ENCODE results near the gene HDLBP.
A peak's percentile ranks its signal among the peaks of the same experiment; 100 is the strongest.
"Not testable (repeated sequence)": the region's sequence is repeated elsewhere in the genome, so short reads cannot be mapped to it uniquely, and the experiment has no call there.

The HDLBP gene

DNA sequence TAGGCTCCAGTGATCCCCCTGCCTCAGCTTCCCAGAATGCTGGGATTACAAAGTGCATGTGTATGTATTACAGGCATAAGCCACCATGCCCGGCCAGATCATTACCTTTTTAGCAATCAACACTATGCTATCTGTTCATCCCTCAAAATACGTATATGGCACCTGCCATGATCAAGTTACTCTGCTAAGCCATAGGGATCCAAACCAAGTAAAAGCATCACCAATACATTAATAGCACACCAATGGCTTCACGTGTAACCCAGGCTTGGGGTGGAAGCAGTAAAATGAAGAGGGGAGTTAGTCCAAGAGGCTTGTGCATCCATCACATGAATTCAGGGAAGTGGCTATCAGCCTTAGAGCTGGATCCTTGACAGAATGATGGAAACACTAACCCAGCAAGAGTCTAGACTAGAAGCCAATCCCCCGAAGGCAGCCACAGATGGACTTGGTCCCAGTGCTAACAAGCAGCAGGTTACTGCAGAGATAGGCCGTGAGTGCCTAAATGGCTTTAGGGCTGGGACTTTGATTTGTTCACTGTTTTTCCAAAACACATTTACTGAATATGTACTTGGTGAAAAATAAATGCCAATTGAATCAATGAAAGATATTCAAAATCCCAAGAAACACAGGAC, 11.3 kb downstream of the HDLBP start:
- DNase-seq: no peak

DNA sequence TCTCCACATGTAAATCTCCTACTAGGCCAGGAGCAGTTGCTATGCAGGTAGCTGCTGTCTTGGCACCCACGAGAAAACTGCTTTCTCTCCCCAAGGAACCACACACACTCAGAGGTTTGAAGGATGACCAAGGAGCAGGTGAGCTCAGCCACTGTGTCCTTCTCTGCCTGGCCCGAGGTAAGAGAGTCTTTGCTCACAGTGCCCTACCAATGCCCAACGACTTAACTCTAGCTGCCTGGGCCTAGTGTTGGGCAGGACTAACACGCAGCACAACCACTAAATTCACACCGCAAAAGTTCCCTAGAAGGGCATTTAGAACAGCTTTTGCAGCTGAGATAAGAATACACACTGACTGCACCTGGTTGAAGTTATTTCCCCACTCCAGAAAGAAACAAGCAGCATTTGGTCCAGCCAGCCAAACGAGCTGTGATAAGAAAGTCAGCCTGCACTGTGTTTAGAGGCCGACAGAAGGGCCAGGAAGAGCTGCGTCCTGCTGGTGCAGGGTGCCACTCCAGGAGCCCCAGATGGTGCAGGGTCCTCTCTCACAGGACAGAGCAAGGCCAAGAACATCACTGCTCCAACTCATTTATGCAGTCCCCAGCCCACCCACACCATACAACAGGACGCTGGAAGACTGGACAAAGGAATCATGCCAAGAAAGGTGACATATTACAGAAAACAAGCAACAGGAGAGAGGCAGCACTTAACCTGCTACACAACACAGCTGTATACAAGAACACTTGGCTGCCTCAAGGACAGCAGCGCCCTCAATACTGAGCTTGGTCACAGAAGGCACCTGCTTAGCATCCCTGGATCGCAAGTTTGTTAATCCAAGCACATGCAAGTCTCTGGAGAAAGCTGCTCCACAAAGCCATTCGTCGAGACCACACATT, 12.5 kb downstream of the HDLBP start:
- no peak for DNase-seq

DNA sequence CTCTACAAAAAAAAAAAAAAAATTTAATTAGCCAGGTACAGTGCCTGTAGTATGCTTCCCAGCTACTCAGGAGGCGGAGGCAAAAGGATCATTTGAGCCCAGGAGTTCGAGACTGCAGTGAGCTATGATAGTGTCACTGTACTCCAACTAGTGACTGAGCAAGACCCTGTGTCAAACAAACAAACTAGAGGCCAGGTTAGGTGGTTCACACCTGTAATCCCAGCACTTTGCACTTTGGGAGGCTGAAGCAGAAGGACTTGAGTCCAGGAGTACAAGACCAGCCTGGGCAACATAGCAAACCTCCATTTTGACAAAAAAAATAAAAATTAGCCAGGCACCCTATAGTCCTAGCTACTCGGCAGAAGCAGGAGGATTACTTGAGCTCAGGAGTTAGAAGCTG, 13.4 kb downstream of the HDLBP start:
- no peak for DNase-seq

DNA sequence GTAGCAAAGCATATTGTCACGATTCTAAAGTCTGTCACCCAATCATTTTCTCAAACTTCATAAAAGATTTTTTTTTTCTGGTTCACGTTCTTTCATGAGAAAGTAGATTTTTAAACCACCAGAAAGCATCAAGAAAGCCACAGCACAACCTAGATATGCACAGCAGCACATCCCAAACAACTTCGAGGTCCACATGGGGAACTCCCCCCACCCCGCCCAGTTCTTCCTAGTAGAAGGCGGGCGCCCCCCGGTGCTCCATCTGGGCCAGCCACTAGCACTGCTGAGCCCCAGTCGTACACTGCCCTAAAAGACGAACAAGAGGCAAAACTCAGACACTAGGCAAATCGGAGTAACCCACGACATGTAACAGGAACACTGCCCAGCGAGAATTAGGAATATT, 15.5 kb downstream of the HDLBP start:
- no peak for DNase-seq

DNA sequence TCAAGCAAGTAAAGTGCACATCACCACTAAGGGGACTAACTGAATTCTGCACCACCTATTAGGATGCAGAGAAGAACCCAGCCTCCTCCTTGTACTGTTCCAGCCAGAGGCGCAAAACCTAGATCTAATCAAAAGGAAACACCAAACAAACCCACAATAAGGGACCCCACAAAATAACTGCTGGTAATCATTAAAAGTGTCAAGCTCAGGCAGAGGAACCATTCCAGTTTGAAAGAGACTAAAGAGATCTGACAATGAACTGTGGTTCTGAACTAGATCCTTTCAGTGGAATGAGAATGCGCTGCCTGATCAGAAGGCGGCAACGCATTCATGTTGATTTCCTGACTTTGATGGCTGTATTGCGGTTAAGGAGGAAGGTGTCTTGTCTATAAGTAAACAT, 16.8 kb downstream of the HDLBP start:
- DNase-seq: no peak

DNA sequence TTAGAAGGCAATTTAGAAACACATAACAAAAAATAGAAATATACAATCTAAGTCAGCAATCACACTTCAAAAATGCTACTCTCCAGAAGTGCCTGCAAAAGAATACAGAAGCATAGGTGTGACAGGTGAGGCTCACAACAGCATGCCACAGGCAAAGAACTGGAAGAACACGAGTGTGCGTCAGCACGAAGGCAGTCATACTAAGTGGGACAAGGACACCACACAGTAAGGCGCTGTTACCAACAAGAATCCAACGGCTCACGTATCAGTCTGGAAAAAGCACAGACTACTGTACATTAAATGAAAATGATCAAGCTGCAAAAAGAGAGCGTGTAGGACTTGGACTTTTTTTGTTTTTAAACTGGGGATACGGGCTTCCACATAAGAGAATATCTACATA, 18.7 kb downstream of the HDLBP start:
- no peak for DNase-seq

DNA sequence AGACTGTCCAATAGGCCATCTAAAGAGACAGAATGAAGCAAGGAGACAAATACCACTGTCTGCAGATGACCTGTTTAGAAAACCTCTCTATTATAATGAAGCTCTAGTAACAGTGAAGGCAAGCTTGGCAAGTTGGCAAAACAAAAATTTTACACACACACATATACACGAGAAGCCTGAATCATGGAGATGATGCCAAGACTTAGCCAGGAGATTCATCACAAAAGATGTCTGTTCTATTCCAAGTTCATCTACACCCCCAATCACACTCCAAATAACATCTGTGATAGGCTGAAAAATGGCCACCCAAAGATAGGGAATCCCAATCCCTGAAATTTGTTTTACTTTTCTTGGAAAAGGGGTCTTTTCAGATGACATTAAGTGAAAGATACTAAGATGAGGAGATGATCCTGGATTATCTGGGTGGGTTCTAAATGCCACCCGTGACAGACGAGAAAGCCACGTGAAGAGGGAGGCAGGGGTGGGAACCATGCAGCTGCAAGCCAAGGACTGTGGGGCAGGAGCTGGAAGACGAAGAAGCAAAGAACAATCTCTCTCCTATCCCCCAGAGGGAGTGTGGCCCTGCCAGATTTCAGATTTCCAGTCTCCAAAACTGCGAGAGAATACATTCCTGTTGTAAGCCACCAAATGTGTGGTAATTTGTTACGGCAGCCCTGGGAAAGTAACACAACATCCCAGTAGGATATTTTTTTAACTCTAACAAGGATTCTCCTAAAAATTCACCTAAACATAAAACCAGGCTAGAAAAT, 20.0 kb downstream of the HDLBP start:
- DNase-seq: no peak

DNA sequence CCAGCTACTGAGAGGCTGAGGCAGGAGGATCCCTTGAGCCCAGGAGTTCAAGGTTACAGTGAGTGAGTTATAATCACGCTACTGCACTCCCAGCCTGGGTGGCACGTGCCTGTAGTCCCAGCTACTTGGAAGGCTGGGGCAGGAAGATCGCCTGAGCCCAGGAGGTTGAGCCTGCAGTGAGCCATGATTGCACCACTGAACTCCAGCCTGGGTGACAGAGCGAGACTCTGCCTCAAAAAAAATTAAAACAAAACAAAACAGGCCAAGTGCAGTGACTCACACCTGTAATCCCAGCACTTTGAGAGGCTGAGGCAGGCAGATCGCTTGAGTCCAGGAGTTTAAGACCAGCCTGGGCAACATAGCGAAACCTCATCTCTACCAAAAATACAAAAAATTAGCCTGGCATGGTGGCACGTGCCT, 22.1 kb downstream of the HDLBP start:
- not testable (repeated sequence) for DNase-seq

DNA sequence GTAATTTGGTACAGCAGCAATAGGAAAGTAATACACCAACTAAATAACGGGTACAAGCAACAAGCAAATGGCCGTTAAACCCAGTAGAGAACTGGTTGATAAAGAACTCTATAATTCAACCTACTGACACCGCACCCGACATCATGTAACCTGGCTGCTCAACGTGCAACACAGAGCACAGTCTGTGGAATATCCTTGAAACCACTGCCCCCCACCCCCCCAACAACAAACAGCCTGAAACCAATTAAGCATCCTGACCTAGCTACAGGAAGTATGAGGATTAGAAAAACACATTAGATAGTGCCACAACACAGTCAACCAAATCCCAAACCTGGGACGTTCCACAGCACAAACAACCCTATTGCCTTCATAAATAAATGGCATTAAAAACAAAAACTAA, 23.5 kb downstream of the HDLBP start:
- no peak for DNase-seq

DNA sequence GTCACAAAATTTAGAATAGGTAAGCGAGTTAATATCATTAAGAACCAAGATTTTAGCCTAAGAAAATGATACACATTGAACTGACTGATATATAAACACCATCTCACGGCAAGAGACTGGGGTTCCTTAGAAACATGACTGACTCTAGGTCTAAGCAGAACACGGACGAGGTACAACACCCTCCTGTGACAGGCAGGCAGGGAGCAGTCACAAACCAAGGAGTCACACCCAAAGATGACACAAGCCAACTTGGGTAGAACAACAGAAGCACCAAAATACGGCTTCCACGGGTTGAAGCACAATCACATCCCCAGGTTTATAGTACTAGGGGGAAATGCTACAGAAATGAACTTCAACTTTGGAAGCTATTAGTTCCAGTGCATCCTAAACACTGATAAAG, 24.3 kb downstream of the HDLBP start:
- no peak for DNase-seq

DNA sequence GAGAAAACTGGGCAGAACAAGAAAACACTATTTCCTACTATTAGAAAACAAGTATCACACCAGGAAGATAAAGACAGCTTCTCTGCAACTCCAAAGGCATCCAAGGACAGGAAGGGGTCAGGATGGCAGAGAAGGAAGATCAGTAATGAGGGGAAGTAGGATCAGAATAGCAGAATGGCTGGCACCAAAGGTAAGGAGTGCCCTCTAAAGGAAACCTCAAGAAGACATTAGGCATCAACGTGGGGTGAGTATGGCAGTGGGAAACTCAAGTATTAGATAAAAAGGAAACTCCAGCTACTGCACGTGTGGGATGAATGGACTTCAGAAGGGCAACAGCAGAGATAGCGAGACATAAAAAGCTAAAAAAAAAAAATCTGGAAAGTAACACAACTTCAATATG, 25.9 kb downstream of the HDLBP start:
- peak in 1 of 51 donors; percentile 6 for DNase-seq

DNA sequence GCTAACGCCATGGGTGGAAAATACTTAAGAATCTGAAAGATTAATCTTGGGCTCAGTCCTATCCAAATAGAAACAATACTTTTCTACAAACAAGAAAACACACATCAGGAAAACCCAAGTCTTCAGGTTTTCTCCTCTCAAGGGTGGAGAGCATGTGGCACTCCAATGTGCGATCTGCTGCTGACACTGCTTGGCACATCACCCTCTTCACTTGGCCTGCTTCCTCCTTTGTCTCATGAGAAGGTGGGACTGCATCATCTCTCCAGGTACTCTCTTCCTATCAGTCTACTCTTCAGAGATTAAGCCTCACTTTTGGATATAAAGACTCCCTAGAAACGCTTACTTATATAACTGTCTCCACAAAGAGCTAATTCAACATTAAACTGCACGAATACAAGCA, 26.4 kb downstream of the HDLBP start:
- no peak for DNase-seq

DNA sequence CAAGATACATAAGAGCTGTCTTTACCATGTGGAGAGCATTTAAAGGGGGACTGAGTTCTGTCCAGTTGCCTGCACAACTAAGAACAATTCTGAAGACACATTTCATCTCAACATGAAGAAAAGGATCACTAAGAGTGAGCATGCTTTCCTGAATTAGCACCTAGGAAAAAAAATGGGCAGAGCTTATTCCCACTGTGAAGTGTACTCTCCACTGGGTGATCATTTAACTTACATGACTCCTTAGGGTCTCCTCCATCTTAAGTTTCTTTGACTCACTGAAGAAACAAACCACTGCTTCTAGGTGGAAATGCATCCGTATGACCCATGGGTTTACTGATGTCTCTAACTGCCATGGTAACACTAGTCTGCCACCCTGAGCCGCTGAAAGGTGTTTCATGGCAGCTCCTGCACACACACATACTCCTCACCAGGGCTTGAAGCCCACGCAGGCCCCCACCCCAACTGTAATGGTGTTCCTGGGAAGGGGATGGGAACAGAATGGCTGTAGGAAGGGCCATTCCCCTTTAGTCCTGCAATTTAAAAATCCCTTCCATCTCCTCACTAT, 27.1 kb downstream of the HDLBP start:
- DNase-seq: no peak

DNA sequence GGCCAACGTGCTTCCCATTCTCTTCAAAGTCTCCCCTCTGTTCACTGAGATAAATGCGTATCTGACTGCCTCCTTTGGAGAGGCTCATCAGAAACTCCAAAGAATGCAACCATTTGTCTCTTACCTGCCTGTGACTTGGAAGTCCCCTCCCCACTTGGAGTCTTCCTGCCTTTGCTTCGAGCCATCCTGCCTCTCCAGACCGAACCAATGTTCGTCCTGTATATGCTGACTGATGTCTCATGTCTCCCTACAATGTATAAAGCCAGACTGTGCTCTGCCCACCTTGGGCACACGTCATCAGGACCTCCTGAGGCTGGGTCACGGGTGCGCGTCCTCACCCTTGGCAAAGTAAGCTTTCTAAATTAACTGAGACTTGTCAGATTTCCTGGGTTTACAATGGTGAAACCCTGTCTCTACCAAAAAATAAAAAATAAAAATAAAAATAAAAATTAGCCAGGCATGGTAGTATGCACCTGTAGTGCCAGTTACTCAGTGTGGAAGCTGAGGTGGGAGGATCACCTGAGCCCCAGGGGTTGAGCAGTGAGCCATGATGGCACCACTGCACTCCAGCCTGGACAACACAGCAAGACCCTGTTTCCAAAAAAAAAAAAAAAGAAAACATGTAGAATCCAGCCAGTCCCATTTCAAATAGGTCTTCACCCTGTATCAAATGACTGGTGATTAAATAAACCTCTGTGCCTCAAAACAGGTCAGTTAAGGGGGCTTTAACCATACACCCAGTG, 29.0 kb downstream of the HDLBP start:
- no peak for DNase-seq

DNA sequence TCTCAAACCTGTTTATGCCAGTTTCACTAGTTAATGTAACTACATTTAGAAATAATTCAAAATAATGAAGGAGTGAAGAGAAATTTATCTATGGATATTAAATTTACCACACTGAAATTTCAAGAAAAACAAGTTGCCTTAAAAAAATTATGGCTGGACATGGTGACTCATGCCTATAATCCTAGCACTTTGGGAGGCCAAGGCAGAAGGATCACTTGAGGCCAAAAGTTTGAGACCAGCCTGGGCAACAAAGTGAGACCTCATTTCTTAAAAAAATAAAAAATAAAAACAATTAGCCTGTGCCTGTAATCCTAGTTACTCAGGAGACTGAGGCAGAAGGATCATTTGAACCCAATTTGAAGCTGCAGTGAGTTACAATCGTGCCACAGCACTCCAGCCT, 29.9 kb downstream of the HDLBP start:
- DNase-seq: no peak

DNA sequence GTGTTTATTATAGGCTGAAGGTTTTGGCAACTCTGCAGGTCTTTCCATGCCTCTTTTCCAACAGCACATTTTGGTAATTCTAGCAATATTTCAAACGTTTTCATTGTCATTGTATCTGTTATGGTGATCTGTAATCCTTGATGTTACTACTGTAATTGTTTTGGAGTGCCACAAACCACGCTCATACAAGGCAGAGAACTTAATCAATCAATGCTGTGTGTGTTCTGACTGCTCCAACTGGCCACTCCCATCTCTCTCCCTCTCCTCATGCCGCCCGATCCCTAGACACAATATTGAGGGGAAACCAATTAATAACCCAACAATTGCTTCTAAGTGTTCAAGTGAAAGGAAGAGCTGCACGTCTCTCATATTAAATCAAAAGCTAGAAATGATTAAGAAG, 32.9 kb downstream of the HDLBP start:
- DNase-seq: no peak

DNA sequence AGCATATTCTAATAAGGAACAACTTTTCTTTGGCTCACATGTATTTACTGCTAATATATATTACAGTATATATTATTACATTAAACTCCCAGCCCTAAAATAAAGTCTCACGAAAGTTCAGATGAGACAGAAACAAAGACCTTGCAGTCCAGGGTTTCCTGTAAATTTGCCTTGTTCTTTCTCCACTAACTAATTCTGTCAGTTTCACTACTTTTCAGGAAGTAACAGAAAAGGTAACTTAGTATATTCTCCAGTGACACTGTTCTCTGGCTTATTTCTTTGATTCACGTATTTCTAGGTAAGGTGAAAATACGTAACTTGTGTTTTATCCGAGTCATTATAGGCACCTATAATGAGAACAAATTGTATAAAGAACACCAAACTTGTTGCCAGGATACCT, 35.2 kb downstream of the HDLBP start:
- no peak for DNase-seq

DNA sequence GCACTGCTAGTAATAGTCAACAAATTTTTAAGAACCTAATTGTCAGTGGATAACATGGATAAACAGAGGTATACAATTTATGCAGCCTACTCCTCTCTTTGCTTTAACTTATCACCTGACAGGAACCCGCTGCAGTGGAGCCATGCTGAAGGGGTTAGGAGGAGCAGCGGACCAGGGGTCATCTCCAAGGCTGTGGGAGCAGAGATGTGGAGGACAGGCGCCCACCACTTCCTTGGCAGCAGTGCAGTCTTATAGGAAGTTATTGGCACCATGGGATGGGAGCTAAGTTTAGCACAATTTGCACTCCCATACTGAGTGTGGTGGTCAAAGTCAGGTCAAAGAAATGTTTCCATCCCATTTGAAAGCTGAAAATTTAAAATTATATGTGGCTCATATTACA, 35.6 kb downstream of the HDLBP start:
- no peak for DNase-seq

DNA sequence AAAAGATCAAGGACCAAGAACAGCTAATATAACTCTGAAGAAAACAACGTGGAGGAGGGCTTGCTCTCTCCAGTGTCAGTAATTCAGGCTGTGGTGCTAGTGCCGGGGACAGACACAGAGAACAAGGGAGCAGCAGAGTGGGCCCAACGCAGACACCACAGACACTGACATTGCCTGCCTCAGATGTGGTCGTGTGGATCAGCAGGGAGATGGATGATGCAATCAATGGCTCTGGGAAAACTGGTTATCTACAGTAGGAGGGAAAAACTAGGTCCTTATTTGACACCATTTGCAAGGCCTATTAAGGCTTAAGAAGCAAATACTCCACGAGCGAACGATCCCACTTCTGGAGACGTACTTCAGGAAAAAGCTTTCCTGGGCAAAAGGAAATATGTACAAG, 36.1 kb downstream of the HDLBP start:
- no peak for DNase-seq

DNA sequence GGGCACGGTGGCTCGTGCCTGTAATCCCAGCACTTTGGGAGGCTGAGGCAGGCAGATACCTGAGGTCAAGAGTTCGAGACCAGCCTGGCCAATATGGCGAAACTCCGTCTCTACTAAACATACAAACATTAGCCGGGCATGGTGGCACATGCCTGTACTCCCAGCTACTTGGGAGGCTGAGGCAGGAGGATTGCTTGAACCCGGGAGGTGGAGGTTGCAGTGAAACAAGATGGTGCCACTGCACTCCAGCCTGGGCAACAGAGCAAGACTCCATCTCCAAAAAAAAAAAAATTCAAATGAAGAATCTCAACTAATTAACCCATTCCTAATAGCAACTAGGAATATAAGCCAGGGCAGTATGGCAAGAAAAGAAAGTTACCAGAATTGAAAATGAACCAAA, 37.2 kb downstream of the HDLBP start:
- DNase-seq: not testable (repeated sequence)

DNA sequence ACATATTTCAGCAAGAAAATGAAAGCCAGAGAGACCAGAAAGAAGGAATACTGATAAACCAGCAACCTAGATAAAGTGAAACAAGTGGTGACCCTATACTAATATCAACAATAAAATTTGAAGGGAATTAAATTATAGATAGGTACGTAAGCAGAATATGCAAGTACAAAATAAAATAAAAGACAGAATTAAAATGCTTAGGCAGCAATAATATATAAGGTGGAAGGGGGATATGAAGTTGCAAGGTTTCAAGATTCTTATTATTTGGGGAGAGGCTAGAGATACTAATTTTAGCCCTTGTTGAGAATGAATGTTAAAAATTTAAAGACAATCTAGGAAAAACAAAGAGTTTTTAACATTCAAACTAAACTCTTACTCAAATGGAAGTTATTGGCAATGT, 39.6 kb downstream of the HDLBP start:
- no peak for DNase-seq
